BLaER1 (cell line): Measurements from ENCODE around the gene SLC9A7.

ENCODE experiments used
- H3K27ac ChIP-seq: shearing (Covaris generic); formaldehyde crosslinking; 2 replicates; pipeline ENCODE4 v1.8.1; 2022
- H3K27me3 ChIP-seq: shearing (Covaris generic); formaldehyde crosslinking; 2 replicates; pipeline ENCODE4 v1.8.1; 2022
- H3K36me3 ChIP-seq: shearing (Covaris generic); formaldehyde crosslinking; 2 replicates; pipeline ENCODE4 v1.8.1; 2022
- H3K4me1 ChIP-seq: shearing (Covaris generic); formaldehyde crosslinking; 2 replicates; pipeline ENCODE4 v1.8.1; 2022
- H3K4me2 ChIP-seq: shearing (Covaris generic); formaldehyde crosslinking; 2 replicates; pipeline ENCODE4 v1.8.1; 2022
- H3K4me3 ChIP-seq: shearing (Covaris generic); formaldehyde crosslinking; 2 replicates; pipeline ENCODE4 v1.8.1; 2022
- H3K9ac ChIP-seq: shearing (Covaris generic); formaldehyde crosslinking; 2 replicates; pipeline ENCODE4 v1.8.1; 2022
- H3K9me3 ChIP-seq: shearing (Covaris generic); formaldehyde crosslinking; 2 replicates; pipeline ENCODE4 v1.8.1; 2022
- H4K20me1 ChIP-seq: shearing (Covaris generic); formaldehyde crosslinking; 2 replicates; pipeline ENCODE4 v1.8.1; 2022
- Cebpa-rat ChIP-seq: shearing (Covaris generic); IDR thresholded peaks from 2 replicates; pipeline ENCODE4 v1.8.1; 2022

SLC9A7 gene

GRCh38 chrX:46574774-46575381 lies 184.0 kb downstream of the SLC9A7 start:
- H3K4me2 ChIP-seq = peak overlapping the region; percentile 84
- peak overlapping the region; percentile 72 for H3K9ac ChIP-seq
- H3K27me3 ChIP-seq = no peaks in the 10 kb centered on the region
- H3K9me3 ChIP-seq = peaks cover 24% of the 10 kb centered on the region
- no peaks in the 10 kb centered on the region for H4K20me1 ChIP-seq
- H3K36me3 ChIP-seq = peaks cover 14% of the 10 kb centered on the region; the same call in 1 of the 2 replicates
- peak overlapping the region; percentile 47 for H3K27ac ChIP-seq
- H3K4me1 ChIP-seq = peaks cover 45% of the 10 kb centered on the region
- peak overlapping the region; percentile 77 for H3K4me3 ChIP-seq
- TF ChIP-seq Cebpa-rat = no peak

DNA sequence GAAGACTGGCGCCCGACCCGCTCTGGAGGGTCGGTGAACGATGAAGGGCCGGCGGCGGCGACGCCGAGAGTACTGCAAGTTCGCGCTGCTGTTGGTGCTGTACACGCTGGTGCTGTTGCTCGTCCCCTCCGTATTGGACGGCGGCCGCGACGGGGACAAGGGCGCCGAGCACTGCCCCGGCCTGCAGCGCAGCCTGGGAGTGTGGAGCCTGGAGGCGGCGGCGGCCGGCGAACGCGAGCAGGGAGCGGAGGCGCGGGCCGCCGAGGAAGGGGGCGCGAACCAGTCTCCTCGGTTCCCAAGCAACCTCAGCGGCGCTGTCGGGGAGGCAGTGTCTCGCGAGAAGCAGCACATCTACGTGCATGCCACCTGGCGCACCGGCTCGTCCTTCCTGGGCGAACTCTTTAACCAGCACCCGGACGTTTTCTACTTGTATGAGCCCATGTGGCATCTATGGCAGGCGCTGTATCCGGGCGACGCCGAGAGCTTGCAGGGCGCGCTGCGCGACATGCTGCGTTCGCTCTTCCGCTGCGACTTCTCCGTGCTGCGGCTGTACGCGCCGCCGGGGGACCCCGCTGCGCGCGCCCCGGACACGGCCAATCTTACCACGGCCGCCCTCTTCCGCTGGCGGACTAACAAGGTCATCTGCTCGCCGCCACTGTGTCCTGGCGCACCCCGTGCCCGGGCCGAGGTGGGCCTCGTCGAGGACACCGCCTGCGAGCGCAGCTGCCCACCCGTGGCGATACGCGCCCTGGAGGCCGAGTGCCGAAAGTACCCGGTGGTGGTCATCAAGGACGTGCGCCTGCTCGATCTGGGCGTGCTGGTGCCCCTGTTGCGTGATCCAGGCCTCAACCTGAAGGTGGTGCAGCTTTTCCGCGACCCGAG lies 184.8 kb downstream of the SLC9A7 start:
- Histone ChIP-seq H3K4me1 (peaks cover 38% of the 10 kb centered on the region), H3K36me3 (peaks cover 13% of the 10 kb centered on the region; the same call in 1 of the 2 replicates), H3K4me3 (peak overlapping the region; percentile 77), H3K9me3 (peaks cover 24% of the 10 kb centered on the region), H4K20me1 (no peaks in the 10 kb centered on the region), H3K9ac (peak overlapping the region; percentile 72), H3K27me3 (no peaks in the 10 kb centered on the region), H3K4me2 (peak overlapping the region; percentile 84), H3K27ac (peak overlapping the region; percentile 51)
- no peak for TF ChIP-seq Cebpa-rat

- peak within 1 kb of the TSS; percentile 84 for H3K4me2 ChIP-seq
These were observed 185.5 kb downstream of the SLC9A7 start, which contains the start of gene CHST7 for GRCh38 chrX:46573331-46573891. Gene CHST7, plus strand, starts transcription at chrX:46573765. Its CDS starts 167 bp downstream, at chrX:46573932.

GRCh38 chrX:46572340-46572936 lies 186.5 kb downstream of the SLC9A7 start:
- Histone ChIP-seq H3K27ac (no peak overlapping the region), H3K9ac (0 out of 2 replicates have a peak overlapping the region, but pooled peaks have one; percentile 72), H3K9me3 (peaks cover 24% of the 10 kb centered on the region), H3K4me3 (peak overlapping the region; percentile 77; the same call in 1 of the 2 replicates), H3K27me3 (no peaks in the 10 kb centered on the region), H3K36me3 (no peaks in the 10 kb centered on the region; the same call in 1 of the 2 replicates), H3K4me1 (peaks cover 25% of the 10 kb centered on the region), H3K4me2 (peak overlapping the region; percentile 84), H4K20me1 (no peaks in the 10 kb centered on the region)
- TF ChIP-seq Cebpa-rat = no peak

More at GRCh38 chrX:46573331-46573891, 185.5 kb downstream of the SLC9A7 start, which contains the start of gene CHST7:
- peaks cover 24% of the 10 kb centered on the region for H3K9me3 ChIP-seq
- peaks cover 6% of the 10 kb centered on the region; the same call in 1 of the 2 replicates for H3K36me3 ChIP-seq
- peak within 1 kb of the TSS; percentile 51 for H3K27ac ChIP-seq
- H3K4me1 ChIP-seq = peaks cover 34% of the 10 kb centered on the region
- peak within 1 kb of the TSS; percentile 77 for H3K4me3 ChIP-seq
- H4K20me1 ChIP-seq = no peaks in the 10 kb centered on the region
- no peak for TF ChIP-seq Cebpa-rat
- H3K9ac ChIP-seq = peak within 1 kb of the TSS; percentile 72
- no peaks in the 10 kb centered on the region for H3K27me3 ChIP-seq

GRCh38 chrX:46571423-46572339 lies 187.2 kb downstream of the SLC9A7 start:
- no peaks in the 10 kb centered on the region for H3K27me3 ChIP-seq
- no peaks in the 10 kb centered on the region for H4K20me1 ChIP-seq
- no peak overlapping the region for H3K27ac ChIP-seq
- no peak for TF ChIP-seq Cebpa-rat
- H3K9me3 ChIP-seq = peaks cover 24% of the 10 kb centered on the region
- H3K9ac ChIP-seq = no peak overlapping the region
- H3K4me3 ChIP-seq = no peak overlapping the region
- H3K4me1 ChIP-seq = peaks cover 18% of the 10 kb centered on the region
- no peaks in the 10 kb centered on the region for H3K36me3 ChIP-seq
- no peak overlapping the region for H3K4me2 ChIP-seq

GRCh38 chrX:46569621-46570020 lies 189.3 kb downstream of the SLC9A7 start:
- no peak overlapping the region for H3K27ac ChIP-seq

GRCh38 chrX:46567388-46567787 lies 191.5 kb downstream of the SLC9A7 start:
- no peak overlapping the region for H3K4me3 ChIP-seq
- no peak overlapping the region for H3K4me2 ChIP-seq
- no peak for TF ChIP-seq Cebpa-rat
- H3K36me3 ChIP-seq = no peaks in the 10 kb centered on the region
- H3K9me3 ChIP-seq = no peaks in the 10 kb centered on the region
- H3K27me3 ChIP-seq = no peaks in the 10 kb centered on the region
- H3K27ac ChIP-seq = no peak overlapping the region
- peaks cover 10% of the 10 kb centered on the region for H3K4me1 ChIP-seq
- H4K20me1 ChIP-seq = no peaks in the 10 kb centered on the region
- no peak overlapping the region for H3K9ac ChIP-seq

More at GRCh38 chrX:46569621-46570020, 189.3 kb downstream of the SLC9A7 start:
- Histone ChIP-seq H4K20me1 (no peaks in the 10 kb centered on the region), H3K36me3 (no peaks in the 10 kb centered on the region), H3K9ac (no peak overlapping the region), H3K4me2 (no peak overlapping the region), H3K4me1 (peaks cover 12% of the 10 kb centered on the region), H3K4me3 (no peak overlapping the region), H3K27me3 (no peaks in the 10 kb centered on the region), H3K9me3 (peaks cover 15% of the 10 kb centered on the region)
- no peak for TF ChIP-seq Cebpa-rat

DNA sequence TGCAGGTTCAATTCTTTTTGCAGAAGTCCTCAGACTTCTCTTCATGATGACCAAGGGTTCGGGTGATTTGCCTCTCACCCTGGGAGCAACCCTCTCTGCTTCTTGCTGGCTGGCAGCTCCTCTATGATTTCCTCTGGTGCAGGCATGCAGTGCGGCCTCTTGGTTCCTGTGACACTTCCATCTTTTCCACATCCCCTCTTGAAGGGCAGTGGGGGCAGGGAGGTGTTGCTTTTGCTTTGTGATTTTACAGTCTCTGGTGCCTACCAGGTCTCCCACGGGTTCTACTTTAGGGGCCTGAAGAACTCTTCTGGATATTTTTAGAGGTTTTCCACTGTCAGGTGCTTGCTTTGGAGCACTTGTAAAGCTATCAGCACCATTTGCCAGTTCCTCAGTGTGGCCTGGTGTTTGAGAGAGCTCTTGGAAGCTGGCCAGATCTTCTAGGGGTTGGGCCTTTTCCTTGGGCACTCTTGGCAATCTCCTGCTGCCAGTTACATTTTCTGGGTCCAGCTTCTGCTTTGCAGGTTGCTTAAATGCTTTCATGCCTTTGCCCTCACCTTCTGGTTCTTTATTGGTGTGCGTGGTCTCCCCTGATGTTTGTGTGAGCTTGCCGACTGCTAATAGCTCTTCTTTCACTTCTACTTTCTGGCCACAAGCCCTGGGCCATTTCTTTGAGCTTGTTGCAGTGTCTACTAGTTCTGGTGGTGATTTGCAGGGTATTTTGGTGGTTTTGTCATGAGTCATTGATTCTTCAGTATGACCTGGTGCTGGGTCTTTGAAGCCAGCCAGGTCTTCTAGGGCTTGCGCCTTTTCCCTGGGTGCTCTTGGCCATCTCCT lies 196.9 kb downstream of the SLC9A7 start:
- Histone ChIP-seq H3K4me2 (peak overlapping the region; percentile 55), H3K4me1 (peaks cover 20% of the 10 kb centered on the region), H3K9me3 (no peaks in the 10 kb centered on the region), H3K4me3 (no peak overlapping the region), H3K9ac (peak overlapping the region; percentile 6; the same call in 1 of the 2 replicates), H3K27ac (peak overlapping the region; percentile 32), H4K20me1 (no peaks in the 10 kb centered on the region), H3K36me3 (no peaks in the 10 kb centered on the region), H3K27me3 (no peaks in the 10 kb centered on the region)
- TF ChIP-seq Cebpa-rat = no peak
